GM18907 (cell line): Measurements from ENCODE around the gene CSNK2A2.
A peak's percentile ranks its signal among the peaks of the same experiment; 100 is the strongest.

ENCODE experiments used
- ATAC-seq: cut with Tn5 transposase; IDR thresholded peaks from one replicate; pipeline ENCODE4 v1.9.1; 2021; ENCODE audit warnings: mild to moderate bottlenecking, moderate library complexity; ENCODE audit not compliant: unreplicated experiment

The CSNK2A2 gene

DNA sequence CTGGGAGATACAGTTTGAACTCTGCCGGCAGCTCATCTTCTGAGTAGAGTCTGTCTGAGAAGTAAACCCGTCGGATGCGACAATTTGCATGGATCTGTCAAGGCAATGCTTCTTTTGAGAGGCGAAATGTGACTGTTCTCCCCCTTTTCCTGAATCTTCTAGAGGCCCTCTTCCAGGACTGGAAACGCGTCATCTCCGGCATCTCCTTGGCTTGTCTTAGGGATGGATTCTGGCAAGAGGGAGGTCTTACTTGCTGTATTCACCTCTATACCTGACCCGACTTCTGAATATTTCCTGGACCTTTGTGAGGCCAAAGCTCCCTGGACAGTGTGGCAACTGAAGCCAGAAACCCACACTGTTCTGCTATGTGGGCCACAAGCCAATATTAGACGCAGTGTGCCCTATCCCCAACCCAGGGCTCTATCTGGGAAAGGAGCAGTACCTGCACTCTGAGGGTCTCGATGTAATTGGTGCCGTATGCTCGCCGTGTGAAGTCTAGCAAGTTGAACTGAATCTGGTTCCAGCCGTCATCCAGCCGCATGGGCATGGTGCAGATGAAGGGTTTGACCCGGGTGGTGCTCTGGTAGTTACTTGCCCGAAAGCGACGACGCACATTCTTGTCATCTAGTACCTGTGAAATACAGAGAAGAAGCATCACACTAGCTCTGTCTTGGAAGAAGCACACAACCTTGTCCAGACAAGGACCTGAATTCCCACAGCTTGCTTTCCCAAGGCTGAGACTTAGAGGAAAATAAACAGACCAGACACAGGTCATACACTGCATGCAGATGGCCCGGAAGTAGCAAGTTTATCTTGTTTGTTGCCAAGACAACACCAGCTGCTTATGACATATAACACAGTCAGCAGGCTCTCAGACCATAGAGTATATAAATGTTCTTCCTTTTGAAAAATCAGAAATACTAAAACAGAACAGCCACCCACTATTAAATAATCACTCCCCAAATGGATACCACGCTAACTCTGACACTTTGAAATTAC lies 82.8 kb downstream of the CSNK2A2 start:
- no peak for ATAC-seq

DNA sequence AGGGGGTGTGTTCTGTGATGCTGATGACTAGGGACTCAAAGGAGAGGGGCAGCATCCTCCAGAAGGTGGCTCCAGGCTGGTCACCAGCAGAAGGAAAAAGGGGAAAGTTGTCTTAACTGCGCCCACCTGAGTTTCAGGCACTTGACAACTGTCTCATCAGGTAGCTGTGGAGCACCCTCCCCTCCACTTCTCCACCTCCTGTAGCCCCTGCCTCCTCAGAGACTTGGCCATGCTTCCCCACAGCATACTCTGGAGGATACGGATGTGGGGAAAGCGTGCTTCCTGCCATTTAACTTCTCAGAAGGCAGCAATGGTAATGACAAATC lies 86.6 kb downstream of the CSNK2A2 start:
- ATAC-seq, result no peak

DNA sequence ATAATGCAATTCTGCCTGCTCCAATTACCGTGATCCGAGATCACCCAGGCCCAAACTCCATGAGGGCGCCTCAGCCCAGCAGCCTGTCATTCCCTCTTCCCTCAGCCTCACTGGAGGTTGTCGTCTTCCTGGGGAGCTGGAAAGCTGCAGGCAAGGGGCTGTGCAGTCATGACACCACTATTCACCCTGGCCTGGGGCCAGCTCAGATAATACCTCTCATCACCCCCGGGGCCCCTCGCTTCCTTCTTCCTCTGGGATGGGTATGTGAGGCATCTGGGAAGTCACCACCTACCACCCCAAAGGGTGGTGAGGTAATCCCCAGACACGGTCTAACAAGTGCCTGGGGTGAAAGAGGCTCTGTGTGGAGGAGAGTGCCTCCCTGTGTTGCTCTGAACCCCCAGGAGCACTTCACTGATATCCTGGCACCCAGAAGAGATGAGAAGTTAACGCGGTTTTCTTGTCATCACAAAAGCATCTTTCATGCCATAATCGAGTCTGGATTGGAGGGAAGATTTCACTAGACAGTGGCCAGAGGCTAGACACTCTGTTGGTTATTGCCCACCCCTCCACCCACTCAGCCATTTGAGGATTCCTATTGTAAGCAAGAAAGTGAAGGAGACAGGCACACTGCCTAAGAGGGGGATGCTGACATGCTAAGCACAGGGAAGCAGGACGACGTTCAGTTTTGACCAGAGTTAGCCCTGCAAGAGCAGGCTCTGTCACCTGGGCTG lies 87.2 kb downstream of the CSNK2A2 start:
- no peak for ATAC-seq

DNA sequence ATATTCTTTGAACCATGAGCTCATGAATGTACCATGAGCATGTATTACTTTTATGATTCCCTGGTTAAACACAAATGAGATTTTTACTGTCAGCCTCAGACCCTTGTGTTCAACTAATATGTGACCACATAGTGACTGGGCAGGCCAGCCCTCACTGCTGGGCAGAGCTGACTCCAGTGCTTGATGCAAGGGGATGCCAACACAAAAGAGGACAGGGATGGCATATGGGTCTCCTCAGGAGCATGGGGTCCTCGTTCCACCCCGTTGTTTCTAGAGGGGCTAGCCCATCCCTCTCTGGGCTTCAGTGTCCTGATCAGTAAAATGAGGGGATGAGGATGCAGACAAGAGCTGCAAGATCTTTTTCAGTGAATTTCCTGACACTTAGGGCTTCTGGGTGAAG lies 88.0 kb downstream of the CSNK2A2 start:
- ATAC-seq, result no peak

DNA sequence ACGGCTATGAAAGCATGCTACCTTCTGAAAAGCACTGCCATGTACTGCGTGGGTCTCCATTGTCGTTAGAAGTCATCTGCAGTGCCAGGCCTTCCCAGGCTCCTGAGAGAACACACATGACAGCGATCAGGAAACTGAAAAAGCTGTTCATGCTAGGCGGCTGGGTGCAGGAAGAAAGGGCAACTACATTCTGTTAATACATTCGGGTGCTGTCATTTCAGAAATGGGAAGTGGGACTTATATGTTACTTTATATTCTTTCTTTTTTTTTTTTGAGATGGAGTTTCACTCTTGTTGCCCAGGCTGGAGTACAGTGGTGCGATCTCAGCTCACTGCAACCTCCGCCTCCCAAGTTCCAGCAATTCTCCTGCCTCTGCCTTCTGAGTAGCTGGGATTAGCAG lies 88.6 kb downstream of the CSNK2A2 start:
- peak; percentile 64 for ATAC-seq
